PC-9 (cell line): Measurements from ENCODE around the gene TLN1. TPM values are rescaled to one million over a fixed set of nuclear protein-coding genes. Genes with fewer than 3 reads are reported as not detected.
A peak's percentile ranks its signal among the peaks of the same experiment; 100 is the strongest.

ENCODE experiments used
- BruUV-seq: library from RNA; stranded (reverse); fragments of 400-500 nt; replicated peaks from 2 replicates; lab custom pipeline; 2021; lab: Mats Ljungman, UMichigan
- CTCF ChIA-PET: fragments of 300-600 bp; sonication (Branson Sonifier 250); formaldehyde crosslinking; loops from one replicate; lab custom pipeline; 2022; ENCODE audit warnings: antibody characterized with exemption; lab: Charles Lee
- POLR2A ChIA-PET: fragments of 300-600 bp; sonication (Branson Sonifier 250); formaldehyde crosslinking; loops from one replicate; lab custom pipeline; 2022; ENCODE audit warnings: antibody characterized with exemption; ENCODE audit not compliant: unreplicated experiment; lab: Charles Lee
- DNase-seq, 2 experiments: peaks; one replicate each; pipeline versions ENCODE4 v3.0.0 to v3.0.0-alpha.2; 2015 to 2022; ENCODE audit warnings: mixed read lengths in 1 of 2
- H2AFZ ChIP-seq: fragments of 200-600 bp; sonication (generic); 2 replicates; pipeline ENCODE4 v1.8.1; 2017; ENCODE audit warnings: antibody characterized with exemption
- H3F3A ChIP-seq: fragments of 200-600 bp; sonication (generic); 2 replicates; pipeline ENCODE4 v1.8.1; 2017; ENCODE audit warnings: antibody characterized with exemption, mild to moderate bottlenecking, low read depth; ENCODE audit not compliant: insufficient read depth
- H3K27ac ChIP-seq: fragments of 200-600 bp; sonication (generic); 2 replicates; pipeline ENCODE4 v1.6.1; 2016; ENCODE audit warnings: mixed run types
- H3K27me3 ChIP-seq: fragments of 200-600 bp; sonication (generic); 2 replicates; pipeline ENCODE4 v1.6.1; 2016; ENCODE audit warnings: low read depth, mixed run types; ENCODE audit not compliant: insufficient read depth
- H3K36me3 ChIP-seq: fragments of 200-600 bp; sonication (generic); 2 replicates; pipeline ENCODE4 v1.6.1; 2016; ENCODE audit warnings: low read depth, mixed run types
- H3K4me1 ChIP-seq: fragments of 200-600 bp; sonication (generic); replicated peaks from 2 replicates; pipeline ENCODE4 v1.6.1; 2016; ENCODE audit warnings: mixed run types; ENCODE audit not compliant: insufficient read depth
- H3K4me2 ChIP-seq: fragments of 200-600 bp; sonication (generic); 2 replicates; pipeline ENCODE4 v1.6.1; 2017; ENCODE audit warnings: mixed run types
- H3K4me3 ChIP-seq: fragments of 200-600 bp; sonication (generic); 2 replicates; pipeline ENCODE4 v1.6.1; 2016; ENCODE audit warnings: mixed run types
- H3K79me2 ChIP-seq: fragments of 200-600 bp; sonication (generic); 2 replicates; pipeline ENCODE4 v1.6.1; 2017; ENCODE audit warnings: low read depth, mixed run types
- H3K9me2 ChIP-seq: fragments of 200-600 bp; sonication (generic); 2 replicates; pipeline ENCODE4 v1.8.1; 2017; ENCODE audit warnings: mild to moderate bottlenecking; ENCODE audit not compliant: insufficient read depth
- H3K9me3 ChIP-seq: fragments of 200-600 bp; sonication (generic); 2 replicates; pipeline ENCODE4 v1.8.1; 2016; ENCODE audit warnings: low read depth; ENCODE audit not compliant: insufficient read depth
- H4K20me1 ChIP-seq: fragments of 200-600 bp; sonication (generic); 2 replicates; pipeline ENCODE4 v1.8.1; 2017; ENCODE audit not compliant: insufficient read depth
- EZH2 ChIP-seq: fragments of 200-600 bp; sonication (generic); IDR thresholded peaks from 2 replicates; pipeline ENCODE4 v1.8.0; 2017; ENCODE audit warnings: antibody characterized with exemption, low read depth
- intact Hi-C: fragments of 100-400 bp; cut with micrococcal nuclease; formaldehyde crosslinking; loops from one replicate; pipeline ENCODE4 v1.10.0; 2022; ENCODE audit not compliant: unreplicated experiment
- total RNA-seq: library from RNA; stranded (reverse); gene quantifications from 2 replicates; pipeline ENCODE4 v1.2.3, GENCODE V29; 2021
- TF ChIP-seq, protein P1 (sequence below): fragments of 200-600 bp; sonication (generic); conservative IDR thresholded peaks from 2 replicates; pipeline ENCODE4 v1.6.1; 2017; ENCODE audit warnings: mixed run types, antibody characterized with exemption, mild to moderate bottlenecking, moderate library complexity

Gene TLN1
- total RNA-seq, 1 experiment from 2014 or later = 101 TPM

DNA sequence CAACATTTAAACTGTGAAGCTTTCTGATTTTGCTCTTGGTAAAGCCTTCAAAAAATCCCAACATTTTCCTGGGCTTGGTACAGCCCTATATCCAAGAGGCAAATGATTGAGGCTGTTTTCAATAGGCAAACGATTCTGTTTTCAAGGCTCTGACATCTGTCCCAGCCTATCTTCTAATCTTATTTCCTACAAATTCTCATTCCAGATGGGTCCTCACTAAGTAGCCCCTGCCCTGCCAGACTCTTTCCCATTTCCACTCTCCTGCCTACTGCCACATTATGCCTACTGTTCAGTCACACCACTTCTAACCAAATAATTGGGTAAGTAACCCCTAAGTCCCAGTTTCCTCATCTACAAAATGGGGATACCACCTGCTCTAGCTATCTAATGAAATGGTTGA is 13.6 kb upstream of the TLN1 start:
- DNase-seq = no peak
- no peaks in the 10 kb centered on the region for H3K9me3 ChIP-seq
- peaks cover 48% of the 10 kb centered on the region for H3K79me2 ChIP-seq
- no peaks in the 10 kb centered on the region for H3K27me3 ChIP-seq
- H3K4me2 ChIP-seq = peak overlapping the region; percentile 96
- ChIA-PET POLR2A (no interaction called here), CTCF (no interaction called here)
- TF ChIP-seq EZH2 = no peak
- TF ChIP-seq, protein P1, sequence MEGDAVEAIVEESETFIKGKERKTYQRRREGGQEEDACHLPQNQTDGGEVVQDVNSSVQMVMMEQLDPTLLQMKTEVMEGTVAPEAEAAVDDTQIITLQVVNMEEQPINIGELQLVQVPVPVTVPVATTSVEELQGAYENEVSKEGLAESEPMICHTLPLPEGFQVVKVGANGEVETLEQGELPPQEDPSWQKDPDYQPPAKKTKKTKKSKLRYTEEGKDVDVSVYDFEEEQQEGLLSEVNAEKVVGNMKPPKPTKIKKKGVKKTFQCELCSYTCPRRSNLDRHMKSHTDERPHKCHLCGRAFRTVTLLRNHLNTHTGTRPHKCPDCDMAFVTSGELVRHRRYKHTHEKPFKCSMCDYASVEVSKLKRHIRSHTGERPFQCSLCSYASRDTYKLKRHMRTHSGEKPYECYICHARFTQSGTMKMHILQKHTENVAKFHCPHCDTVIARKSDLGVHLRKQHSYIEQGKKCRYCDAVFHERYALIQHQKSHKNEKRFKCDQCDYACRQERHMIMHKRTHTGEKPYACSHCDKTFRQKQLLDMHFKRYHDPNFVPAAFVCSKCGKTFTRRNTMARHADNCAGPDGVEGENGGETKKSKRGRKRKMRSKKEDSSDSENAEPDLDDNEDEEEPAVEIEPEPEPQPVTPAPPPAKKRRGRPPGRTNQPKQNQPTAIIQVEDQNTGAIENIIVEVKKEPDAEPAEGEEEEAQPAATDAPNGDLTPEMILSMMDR = no peak
- H3K27ac ChIP-seq = no peak overlapping the region
- H3K4me1 ChIP-seq = peaks cover 23% of the 10 kb centered on the region
- H3F3A ChIP-seq = 0 out of 2 replicates have a peak, but pooled peaks cover 8% of the 10 kb centered on the region
- BruUV-seq = no TSS peak
- no peak overlapping the region for H2AFZ ChIP-seq
- intact Hi-C loops = no loop called here
- H3K36me3 ChIP-seq = no peaks in the 10 kb centered on the region; the same call in 1 of the 2 replicates
- no peaks in the 10 kb centered on the region for H3K9me2 ChIP-seq
- H4K20me1 ChIP-seq = peaks cover 13% of the 10 kb centered on the region; the same call in 1 of the 2 replicates
- H3K4me3 ChIP-seq = peak overlapping the region; percentile 79; the same call in 1 of the 2 replicates

DNA sequence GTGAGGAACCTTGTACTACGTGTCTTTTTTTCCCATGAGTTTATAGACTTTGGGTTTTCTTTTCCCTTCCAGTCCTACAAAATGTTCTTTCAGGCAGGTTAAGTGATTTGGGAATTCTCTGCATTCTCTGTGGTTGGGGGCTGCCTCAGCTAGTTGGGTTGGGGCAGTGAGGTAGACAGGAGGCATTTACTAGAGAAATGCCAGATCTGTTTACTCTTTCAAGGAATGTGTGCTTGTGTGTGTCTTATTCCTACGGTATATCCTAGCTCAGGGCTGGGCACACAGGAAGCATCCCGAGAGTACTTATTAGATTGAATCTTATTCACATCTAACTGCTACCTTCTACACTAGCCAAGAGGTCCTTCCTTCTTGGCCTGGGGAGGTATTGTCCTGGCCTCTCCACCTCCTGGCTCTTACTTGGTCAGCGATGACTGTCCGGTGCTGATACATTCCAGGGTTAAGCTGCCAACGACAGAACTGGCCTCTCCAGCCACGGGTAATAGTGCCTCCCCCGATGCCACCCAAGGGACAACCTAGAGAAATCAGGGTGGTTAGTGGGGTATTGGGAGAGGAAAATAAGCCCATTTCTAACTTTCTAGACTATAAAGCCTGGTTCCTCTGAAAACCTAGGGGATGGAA is 12.0 kb upstream of the TLN1 start:
- ChIA-PET CTCF (no interaction called here), POLR2A (no interaction called here)
- DNase-seq = no peak
- BruUV-seq = no TSS peak
- intact Hi-C loops = no loop called here
- H3K79me2 ChIP-seq = peaks cover 37% of the 10 kb centered on the region
- TF ChIP-seq EZH2 = no peak
- TF ChIP-seq, protein P1 = no peak
- peaks cover 23% of the 10 kb centered on the region for H3K4me1 ChIP-seq
- peaks cover 13% of the 10 kb centered on the region; the same call in 1 of the 2 replicates for H4K20me1 ChIP-seq
- no peaks in the 10 kb centered on the region for H3K9me3 ChIP-seq
- no peaks in the 10 kb centered on the region for H3K27me3 ChIP-seq
- no peaks in the 10 kb centered on the region; the same call in 1 of the 2 replicates for H3K36me3 ChIP-seq
- no peaks in the 10 kb centered on the region for H3K9me2 ChIP-seq
- H3K27ac ChIP-seq = no peak overlapping the region
- no peaks in the 10 kb centered on the region for H3F3A ChIP-seq
- no peak overlapping the region for H3K4me3 ChIP-seq
- H2AFZ ChIP-seq = no peak overlapping the region
- no peak overlapping the region for H3K4me2 ChIP-seq

DNA sequence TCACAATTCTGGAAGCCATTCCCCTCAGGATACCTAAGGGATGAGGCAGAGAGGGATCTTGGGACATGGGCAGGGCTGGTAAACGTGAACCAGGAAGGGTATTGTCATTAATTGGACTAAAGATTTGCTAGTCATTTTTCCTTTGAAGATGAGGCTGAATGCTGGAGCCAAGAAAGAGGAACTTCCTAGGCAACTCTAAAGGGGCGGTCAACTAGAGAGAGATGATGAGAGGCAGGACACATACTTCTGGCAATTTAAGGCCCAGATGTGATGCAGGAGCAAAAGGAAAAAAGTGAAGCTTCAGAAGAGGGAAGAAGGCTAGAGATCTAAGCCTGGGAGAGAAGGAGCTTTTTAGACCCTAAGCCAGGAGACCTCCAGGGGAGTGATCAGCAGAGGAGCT is 11.5 kb upstream of the TLN1 start:
- no peak for DNase-seq
- intact Hi-C loops = no loop called here
- Histone ChIP-seq H3K9me3 (no peaks in the 10 kb centered on the region), H3K4me2 (no peak overlapping the region), H3K36me3 (no peaks in the 10 kb centered on the region; the same call in 1 of the 2 replicates), H3K4me3 (no peak overlapping the region), H3F3A (no peaks in the 10 kb centered on the region), H4K20me1 (peaks cover 13% of the 10 kb centered on the region; the same call in 1 of the 2 replicates), H3K79me2 (peaks cover 35% of the 10 kb centered on the region), H2AFZ (no peak overlapping the region), H3K9me2 (no peaks in the 10 kb centered on the region), H3K27me3 (no peaks in the 10 kb centered on the region), H3K4me1 (peaks cover 23% of the 10 kb centered on the region), H3K27ac (no peak overlapping the region)
- ChIA-PET POLR2A (no interaction called here), CTCF (no interaction called here)
- BruUV-seq = no TSS peak
- no peak for TF ChIP-seq EZH2
- TF ChIP-seq, protein P1 = no peak
